Central memory CD4-positive, alpha-beta T cell (primary cell): Measurements from ENCODE around the gene ITM2B.
"Not testable (repeated sequence)": the region's sequence is repeated elsewhere in the genome, so short reads cannot be mapped to it uniquely, and the experiment has no call there.

Source experiments
- DNase-seq: peaks from one replicate; pipeline ENCODE4 v3.0.0; 2022

Gene ITM2B

GRCh38 chr13:48230541-48230940 lies 2.5 kb upstream of the ITM2B start:
- DNase-seq, result no peak

DNA sequence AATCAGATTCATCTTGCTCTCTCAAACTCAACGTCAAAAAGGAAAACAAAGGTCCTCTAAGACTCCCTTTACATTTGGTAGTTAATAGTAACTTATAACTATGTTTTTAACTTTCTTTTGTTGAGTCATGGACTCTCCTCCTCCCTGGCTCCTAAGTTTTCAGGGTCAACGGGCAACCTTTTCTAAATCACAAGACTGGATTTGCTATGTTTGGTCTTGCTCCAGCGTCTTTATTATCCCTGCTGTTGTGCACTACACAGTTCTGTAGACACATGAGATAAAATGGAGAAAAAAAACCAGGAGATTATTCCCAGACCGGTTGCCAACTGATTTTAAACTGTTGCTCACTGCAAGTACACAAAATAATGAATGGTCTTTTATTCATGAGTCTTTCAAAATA lies 1.9 kb upstream of the ITM2B start:
- DNase-seq, result no peak

- DNase-seq, result no peak
Measured at GRCh38 chr13:48231933-48232332, 1.1 kb upstream of the ITM2B start.

DNA sequence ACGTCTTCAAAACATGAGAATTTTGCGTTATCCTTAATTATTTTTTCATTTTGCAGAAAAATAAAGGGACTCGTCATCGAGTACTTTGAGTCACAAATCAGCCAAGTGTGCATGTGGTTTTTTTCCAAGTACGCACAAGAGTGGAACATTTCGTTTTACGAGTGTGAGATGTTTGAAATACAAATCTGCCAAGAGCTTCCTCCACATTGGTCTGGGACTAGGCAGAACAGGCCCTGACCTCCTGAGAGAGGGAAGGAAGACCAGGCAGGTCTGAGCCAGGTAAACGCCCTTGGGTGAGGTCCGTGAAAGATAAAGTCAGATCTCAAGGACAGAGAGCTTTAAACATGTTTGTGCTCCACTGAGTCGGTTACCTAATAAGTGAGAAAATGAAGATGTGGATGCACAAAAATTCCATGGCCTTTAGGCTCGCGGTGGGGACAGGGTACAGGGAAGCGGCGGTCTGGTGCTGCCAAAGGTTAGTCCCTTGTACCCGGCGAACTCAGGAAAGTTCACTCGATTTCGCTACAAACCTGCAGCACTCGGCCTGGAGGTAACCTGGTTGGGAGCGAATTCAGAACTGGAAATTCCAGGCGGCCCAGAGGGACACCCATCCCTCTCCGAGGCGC lies 473 bp upstream of the ITM2B start:
- peak; percentile 45 for DNase-seq

DNA sequence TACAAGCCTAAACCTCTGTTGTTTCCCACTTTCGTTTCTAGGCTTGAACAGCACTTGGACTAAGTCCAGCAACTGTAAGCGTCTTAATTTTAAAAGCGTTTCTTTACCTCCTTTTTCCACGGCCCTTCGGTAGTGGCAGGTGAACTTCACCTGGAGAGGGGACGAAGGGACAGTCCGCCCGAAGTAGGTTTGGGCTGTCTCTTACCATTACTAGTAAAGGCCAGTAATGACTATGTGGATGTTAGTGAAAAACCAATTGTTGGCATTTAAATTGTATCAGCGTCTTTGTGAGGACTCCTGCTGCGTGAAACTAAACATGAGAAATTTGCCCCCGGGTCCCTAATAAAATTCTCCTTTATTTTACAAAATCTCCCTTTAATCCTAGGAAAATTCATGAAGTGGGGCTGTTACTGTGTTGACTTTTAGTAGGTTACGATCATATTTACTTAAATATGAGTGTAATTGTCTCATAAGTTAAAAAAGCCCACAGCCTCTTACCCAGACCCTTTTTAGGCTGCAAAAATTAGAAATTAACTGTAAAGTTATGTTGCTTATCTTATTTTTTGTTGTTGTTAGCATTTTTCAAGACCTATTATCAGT lies 983 bp downstream of the ITM2B start:
- DNase-seq, result no peak

DNA sequence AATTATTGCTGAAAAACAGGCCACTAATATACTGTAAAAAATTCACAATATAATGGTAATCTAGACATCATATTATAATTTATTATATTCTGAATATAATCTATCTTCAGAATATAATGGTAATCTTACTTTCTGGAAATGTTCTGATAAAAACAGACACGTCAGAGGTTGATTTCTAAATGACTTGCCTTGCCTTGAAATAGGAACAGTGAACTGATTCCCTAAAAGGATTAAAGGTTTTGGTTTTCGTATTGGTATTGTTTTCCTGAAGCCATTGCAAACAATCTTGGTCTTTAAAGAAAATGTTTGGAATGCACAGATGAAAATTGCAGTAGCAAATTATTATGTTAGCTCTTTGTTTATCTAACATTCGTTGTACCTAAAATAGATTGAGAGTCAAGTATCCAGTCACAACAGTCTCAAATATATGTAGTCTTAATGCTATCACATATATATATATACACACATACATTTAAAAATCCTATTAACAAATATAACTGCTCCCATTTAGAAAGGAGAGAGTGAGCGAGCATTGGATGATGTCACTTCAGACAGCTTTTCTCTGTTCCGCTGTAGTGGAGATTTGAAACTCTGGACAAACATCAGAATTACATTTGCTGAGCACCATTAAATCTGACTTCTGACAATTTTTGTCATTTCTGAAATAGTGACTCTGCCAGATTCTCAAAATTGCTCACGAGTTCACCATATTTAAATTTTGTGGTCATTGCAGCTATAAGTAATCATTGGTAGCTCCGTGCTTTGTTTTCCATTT lies 1.7 kb downstream of the ITM2B start:
- DNase-seq, result no peak

- DNase-seq, result no peak
Measured at GRCh38 chr13:48235341-48236135, 2.5 kb downstream of the ITM2B start.

GRCh38 chr13:48236528-48237353 lies 3.7 kb downstream of the ITM2B start:
- no peak for DNase-seq

- DNase-seq, result not testable (repeated sequence)
Measured at GRCh38 chr13:48239369-48239768, 6.4 kb downstream of the ITM2B start.

DNA sequence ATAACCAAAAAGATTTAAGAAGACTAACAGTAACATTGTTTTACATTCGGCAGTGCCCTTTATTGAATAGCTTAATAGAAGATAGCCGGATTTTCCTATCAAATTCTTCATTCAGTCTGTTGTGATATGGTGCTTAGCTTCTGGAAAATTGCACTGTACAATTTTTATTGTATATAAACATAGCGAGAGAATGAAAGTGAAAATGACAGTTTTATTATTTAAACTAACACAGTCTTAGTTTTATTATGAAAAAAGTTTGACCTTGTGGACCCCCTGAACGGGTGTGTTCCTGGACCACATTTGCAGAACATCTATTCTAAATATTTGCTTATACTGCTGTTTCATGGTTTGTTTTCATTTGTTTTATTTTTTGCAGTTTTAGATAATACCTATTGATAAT lies 8.6 kb downstream of the ITM2B start:
- no peak for DNase-seq

- no peak for DNase-seq
Measured at GRCh38 chr13:48242677-48243076, 9.7 kb downstream of the ITM2B start.

DNA sequence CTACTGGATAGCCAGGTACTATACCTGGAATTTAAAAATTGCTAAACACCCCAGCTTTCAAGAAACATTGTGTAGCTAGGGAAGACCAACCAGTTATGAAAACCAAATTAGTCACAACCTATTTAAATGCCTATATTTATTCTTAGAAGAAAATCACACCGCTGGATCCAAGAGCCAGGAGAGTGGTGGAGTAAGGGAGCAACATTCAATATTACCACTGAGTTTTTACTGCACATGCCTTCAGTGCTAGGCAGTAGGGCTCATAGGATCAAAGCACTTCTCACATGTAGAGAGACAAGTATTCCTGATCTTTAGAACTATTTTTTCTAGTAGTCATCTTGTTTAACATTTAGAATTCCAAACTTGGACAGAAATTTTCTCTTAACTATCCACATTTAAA lies 11.2 kb downstream of the ITM2B start:
- DNase-seq, result no peak

DNA sequence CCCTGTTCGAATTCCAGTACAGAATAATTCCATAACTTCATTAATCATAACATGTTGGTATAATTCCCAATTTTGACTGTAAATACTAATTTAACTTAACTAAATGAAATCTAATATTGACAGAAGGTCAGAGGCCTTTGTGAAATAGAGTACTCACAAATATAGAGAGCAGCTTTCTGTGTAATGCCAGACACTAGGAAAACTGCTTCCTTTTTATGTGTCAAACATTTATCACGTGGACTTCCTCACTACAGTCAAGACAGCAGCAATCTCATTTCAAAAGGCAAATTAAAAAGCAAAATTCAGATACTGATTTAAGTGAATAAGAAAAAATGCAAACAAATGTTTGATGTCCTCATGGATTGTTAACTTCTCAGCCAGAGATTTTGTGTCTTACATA lies 13.1 kb downstream of the ITM2B start:
- no peak for DNase-seq

- DNase-seq, result no peak
Measured at GRCh38 chr13:48249018-48249417, 16.0 kb downstream of the ITM2B start.

DNA sequence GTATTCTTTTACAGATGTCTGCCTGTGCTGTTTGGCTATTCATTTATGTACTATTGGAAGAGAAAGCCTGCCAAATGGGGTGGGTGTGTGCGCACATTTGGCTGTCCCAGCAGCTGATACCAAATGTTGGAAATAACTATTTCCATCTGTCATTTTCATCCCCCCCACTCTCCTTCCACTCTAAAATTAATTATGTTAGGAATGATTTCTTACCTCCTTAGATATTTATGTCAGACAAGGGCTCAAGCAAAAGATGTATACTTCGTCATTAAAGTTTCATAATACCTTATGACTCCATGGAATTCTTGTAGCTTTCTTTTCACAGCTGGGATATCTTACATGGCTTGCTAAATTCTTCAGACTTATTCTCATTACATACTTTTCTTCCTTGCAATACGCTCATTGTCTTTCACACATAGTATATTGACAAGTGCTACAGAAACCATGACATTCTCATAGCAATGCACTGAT lies 18.6 kb downstream of the ITM2B start:
- no peak for DNase-seq

DNA sequence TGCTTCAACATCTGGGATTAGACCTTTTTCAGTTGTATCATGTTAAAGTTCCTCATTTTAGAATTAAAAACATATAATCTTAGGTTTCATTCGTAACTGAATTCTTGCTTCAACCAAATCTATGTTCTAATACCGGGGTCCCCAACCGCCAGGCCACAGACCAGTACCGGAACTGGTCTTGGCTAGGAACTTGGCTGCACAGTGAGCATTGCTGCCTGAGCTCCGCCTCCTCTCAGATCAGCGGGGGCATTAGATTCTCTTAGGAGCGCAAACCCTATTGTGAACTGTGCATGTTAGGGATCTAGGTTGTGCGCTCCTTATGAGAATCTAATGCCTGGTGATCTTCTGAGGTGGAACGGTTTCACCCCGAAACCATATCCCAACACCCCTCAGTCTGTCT lies 19.2 kb downstream of the ITM2B start:
- no peak for DNase-seq

- no peak for DNase-seq
Measured at GRCh38 chr13:48253849-48254248, 20.8 kb downstream of the ITM2B start.

DNA sequence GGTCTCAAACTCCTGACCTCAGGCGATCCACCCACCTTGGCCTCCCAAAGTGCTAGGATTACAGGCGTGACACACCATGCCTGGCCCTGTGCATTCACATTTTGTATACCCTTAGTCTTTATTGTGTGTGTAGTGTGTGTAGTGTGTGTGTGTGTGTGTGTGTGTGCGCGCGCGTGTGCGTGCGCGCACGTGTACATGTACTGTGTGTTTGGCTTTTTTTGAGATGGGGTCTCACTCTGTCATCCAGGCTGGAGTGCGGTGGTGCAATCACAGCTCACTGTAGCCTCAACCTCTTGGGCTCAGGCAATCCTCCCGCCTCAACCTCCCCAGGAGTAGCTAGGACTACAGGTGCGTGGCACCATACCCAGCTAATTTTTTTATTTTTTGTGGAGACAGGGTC lies 22.1 kb downstream of the ITM2B start:
- DNase-seq, result no peak

DNA sequence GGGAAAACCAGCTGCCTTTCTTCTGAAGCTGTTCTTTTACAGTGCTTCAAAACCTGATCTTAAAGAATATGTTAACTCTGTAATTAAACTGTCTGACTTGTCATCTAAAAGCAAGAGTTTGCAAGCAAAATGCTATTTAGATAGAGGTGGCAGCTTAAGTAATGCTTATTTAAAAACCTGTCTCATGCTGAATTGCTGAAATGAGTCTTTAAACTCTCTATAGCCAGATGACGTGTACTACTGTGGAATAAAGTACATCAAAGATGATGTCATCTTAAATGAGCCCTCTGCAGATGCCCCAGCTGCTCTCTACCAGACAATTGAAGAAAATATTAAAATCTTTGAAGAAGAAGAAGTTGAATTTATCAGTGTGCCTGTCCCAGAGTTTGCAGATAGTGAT lies 22.9 kb downstream of the ITM2B start:
- DNase-seq, result no peak

DNA sequence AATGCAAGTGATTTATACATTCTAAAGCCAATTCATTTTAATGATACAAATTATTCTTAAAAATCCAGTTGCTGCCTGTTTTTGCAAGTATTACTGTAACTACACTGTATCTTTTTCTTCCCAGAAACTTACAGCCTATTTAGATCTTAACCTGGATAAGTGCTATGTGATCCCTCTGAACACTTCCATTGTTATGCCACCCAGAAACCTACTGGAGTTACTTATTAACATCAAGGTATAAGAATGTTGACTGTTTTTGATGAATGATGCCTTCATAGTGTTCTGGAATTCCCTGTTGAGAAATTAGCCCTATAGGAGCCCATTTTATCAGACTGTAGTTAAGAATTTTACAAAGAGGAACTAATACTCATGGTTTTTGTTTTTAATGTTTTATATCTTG lies 25.0 kb downstream of the ITM2B start:
- no peak for DNase-seq

GRCh38 chr13:48258430-48258829 lies 25.4 kb downstream of the ITM2B start:
- DNase-seq, result no peak

DNA sequence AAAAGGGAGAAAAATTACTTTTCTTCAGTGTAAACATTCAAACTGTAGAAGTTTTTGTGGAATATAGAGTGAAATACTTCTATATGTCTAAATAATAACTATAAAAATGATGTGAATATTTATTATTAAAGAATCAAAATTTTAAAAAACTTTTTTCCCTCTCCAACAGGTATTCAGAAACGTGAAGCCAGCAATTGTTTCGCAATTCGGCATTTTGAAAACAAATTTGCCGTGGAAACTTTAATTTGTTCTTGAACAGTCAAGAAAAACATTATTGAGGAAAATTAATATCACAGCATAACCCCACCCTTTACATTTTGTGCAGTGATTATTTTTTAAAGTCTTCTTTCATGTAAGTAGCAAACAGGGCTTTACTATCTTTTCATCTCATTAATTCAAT lies 28.0 kb downstream of the ITM2B start:
- no peak for DNase-seq
